Fibroblast of skin of right quadriceps (primary cell): ENCODE measurements around the gene TAGLN.

Experiments used
- DNase-seq: peaks from one replicate; pipeline ENCODE4 v3.0.0-alpha.2; 2013

The TAGLN gene

DNA sequence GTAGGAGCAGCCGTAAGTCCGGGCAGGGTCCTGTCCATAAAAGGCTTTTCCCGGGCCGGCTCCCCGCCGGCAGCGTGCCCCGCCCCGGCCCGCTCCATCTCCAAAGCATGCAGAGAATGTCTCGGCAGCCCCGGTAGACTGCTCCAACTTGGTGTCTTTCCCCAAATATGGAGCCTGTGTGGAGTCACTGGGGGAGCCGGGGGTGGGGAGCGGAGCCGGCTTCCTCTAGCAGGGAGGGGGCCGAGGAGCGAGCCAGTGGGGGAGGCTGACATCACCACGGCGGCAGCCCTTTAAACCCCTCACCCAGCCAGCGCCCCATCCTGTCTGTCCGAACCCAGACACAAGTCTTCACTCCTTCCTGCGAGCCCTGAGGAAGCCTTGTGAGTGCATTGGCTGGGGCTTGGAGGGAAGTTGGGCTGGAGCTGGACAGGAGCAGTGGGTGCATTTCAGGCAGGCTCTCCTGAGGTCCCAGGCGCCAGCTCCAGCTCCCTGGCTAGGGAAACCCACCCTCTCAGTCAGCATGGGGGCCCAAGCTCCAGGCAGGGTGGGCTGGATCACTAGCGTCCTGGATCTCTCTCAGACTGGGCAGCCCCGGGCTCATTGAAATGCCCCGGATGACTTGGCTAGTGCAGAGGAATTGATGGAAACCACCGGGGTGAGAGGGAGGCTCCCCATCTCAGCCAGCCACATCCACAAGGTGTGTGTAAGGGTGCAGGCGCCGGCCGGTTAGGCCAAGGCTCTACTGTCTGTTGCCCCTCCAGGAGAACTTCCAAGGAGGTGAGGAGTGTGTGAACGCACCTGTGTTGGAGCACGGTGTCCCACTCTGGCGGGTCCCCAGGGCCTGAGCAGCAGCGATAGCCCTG is at the start of gene TAGLN:
Gene TAGLN, plus strand, starts transcription at position 318 of the 863 bp plus-strand sequence. CDS start 3,644 bp downstream, outside the sequence.
- peak; percentile 99 for DNase-seq

DNA sequence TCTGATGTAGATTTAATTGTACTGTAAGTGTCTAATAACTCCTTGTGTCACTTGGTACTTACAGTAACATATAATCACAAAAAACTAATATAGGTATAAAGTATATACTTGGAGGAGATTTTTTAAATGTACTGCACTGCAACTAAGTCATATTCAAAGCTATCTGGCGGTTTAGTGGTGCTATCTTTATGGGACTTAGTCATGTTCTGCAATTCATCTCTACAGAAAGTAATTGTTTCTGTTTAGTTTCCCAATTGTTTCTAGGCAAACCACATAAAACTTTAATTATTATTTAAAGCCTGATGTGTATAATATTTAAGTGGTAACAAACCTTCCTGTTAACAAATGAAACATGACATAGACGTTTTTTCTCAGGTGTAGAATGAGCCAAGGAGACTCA is 47.1 kb upstream of the TAGLN start:
- DNase-seq = no peak

DNA sequence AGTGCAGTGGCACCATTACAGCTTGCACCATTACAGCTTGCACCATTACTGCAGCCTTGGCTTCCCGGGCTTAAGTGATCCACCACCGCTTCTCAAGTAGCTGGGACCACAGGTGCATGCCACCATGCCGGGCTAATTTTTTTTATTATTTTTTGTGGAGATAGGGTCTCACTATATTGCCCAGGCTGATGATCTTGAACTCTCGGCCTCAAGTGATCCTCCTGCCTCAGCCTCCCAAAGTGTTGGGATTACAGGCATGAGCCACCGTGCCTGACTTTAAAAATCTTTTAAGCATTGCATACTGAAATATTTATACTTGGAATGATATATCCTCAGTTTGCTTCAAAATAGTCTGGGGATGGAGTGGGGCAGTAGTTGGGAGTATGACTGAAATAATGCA is 44.7 kb upstream of the TAGLN start:
- no peak for DNase-seq

DNA sequence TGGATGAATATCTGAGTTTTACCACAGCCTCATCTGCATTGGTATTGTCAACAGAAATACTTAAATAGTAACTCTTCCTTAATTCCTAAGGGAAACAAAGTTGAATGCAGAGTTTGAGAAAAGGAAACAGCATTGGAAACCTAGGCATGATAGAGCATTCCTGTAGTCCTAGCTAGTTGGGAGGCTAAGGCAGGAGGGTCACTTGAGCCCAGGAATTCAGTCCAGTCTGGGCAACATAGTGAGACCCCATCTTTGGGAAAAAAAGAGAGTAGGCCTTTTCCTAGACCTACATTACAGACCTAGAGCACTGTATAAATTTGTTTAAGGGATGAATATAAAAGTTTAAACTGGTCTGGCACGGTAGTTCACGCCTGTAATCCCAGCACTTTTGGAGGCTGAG is 41.7 kb upstream of the TAGLN start:
- no peak for DNase-seq

DNA sequence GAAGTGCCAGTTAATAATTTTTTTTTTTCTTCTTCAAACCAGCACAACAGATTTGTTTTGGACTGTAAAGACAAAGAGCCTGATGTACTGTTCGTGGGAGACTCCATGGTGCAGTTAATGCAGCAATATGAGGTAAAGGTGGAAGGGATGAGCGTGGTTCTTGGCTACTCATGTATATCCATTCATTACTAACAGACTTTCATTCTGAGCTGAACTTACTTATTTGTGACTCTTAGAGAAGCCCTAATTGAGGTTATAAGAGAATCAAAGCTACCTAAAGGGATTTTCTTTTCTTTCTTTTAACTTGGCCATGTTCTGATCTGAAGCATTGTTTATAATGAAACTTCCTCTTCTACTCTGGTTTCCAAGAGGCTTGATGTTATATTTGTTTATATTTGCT is 39.3 kb upstream of the TAGLN start:
- DNase-seq = no peak

DNA sequence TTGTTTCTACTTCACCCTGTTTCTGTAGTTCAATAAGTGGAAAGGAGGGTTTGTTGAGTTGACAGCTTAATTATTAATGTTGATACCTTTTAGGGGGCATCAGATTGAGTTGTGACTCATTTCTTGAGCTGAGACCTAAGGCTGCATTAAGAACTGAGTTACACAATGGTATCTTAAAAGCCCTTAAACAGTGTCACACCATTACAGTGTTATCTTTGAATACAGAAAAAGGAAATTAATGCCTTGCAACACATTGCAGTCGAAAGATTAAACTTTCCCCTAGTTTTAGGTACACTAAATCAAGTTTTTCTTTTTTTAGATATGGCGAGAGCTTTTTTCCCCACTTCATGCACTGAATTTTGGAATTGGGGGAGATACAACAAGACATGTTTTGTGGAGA is 38.3 kb upstream of the TAGLN start:
- DNase-seq = no peak

DNA sequence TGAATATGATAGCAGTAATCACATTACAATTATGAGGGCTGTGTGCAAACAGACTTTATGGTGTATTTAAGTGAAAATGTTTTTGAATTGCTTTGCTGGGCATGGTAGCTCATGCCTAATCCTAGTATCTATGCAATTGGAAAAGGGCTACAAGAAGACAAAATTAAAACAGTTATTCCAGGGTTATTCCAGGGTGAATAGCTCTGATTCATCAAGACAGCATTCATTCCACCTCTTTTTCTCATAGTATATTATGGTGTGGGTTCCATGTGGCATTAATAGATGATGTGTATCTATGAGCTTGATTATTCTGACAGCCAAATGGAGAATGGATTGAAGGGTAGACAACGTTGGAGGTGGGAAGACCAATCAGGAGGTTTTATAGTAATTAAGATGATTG is 32.7 kb upstream of the TAGLN start:
- no peak for DNase-seq

DNA sequence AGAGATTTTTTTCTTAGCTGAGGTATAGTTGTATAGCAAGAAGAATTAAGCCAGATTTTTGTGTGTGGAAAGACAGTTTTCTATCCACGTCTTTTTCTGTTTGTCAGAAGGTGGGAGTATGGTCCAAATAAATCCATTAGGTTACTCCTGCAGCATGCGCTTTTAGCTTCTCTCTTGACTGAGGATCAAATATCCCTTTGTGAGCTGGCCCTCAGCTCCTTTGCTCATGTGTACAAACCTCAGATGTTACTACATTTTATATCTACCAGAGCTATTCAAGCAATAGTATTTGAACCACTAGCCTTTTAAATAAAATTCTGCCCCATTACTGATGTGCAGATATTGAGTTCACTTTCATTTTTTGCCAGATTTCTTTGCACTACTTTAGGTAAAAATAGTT is 29.4 kb upstream of the TAGLN start:
- no peak for DNase-seq

DNA sequence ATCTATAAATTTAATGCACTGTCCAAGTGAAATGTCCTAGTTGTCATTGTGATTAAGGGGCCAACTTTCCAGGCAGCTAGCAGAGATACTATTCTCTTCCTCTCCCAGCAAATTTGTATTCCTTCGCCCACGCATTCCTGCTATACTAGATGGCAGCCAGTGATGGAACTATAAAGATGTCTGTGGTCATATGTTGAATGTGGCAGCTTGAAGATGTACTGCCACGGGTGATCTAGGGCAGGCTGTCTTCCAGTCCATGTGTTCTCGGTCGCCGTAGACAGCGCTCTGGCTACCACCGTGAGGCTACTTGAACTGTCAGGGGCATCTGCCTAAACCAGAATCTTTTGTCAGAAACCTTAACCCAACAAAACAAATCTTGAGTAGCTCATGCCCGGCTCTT is 29.0 kb upstream of the TAGLN start:
- no peak for DNase-seq

DNA sequence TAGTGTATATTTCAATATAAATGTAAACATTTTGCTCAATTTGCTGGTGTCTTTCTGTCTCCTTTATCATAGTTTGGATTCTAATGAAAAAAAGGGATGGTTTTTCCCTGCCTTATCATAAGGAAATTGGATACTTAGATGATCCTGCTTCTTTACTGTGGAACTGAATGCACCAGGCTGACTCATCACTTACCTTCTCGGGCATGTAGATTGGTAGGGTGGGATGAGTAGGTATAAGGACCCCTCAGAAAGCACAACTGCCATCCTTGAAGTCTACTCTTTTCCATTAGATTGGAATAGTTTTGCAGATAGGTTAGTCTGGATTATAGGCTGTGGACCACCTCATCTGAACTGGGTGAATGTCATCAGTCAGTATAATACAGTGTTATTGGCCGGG is 28.2 kb upstream of the TAGLN start:
- DNase-seq = no peak

DNA sequence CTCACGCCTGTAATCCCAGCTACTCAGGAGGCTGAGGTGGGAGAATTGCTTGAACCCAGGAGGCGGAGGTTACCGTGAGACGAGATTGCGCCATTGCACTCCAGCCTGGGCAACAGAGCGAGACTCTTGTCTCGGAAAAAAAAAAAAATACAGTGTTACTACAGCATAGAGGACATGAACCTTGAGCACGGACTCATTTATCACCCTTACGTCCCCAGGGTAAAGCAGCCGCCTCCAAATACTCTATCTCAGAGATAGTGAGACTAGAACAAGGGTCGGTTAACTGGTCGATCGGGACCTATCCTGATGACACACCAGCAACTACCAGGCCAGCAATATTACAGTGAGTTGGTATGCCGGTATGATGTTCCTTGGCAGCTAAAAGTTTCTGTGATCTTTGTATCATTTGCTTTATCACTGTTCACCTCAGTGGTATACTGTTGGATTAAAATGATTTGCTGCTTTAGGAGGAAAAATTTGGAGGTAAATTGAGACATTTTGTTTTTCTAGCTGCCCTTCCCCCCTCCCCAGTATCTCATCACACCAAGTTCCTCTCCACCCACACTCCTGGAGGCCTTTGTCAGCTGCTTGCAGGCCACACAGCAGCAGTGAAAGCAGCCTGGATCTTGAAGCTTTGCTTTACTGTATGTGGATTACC is 27.6 kb upstream of the TAGLN start:
- DNase-seq = no peak

DNA sequence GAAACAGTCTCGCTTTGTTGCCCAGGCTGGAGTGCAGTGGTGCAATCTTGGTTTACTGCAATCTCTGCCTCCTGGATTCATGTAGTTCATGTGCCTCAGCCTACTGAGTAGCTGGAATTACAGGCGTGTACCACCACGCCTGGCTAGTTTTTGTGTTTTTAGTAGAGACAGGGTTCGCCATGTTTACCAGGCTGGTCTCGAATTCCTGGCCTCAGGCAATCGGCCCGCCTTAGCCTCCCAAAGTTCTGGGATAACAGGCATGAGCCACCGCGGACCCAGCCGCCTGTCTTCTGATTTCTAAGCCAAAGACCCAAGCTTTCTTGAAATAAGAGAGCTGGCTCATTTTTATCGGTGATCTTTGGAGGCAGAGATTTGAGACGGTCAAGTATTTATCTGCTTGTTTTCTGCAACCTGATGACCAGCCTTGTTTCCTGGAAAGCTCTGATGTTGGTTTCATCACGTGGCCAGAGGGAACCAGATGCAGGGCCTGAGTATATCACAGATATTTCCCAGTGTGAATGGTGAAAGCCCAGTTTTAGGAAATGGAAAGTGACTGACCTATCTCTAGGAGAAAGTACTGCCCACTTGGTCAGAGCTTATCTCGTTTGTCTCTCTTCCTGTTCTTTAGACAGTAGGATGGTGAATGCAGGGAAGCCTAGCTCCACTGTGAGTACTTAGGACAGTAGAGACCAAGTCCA is 26.3 kb upstream of the TAGLN start:
- DNase-seq = no peak

DNA sequence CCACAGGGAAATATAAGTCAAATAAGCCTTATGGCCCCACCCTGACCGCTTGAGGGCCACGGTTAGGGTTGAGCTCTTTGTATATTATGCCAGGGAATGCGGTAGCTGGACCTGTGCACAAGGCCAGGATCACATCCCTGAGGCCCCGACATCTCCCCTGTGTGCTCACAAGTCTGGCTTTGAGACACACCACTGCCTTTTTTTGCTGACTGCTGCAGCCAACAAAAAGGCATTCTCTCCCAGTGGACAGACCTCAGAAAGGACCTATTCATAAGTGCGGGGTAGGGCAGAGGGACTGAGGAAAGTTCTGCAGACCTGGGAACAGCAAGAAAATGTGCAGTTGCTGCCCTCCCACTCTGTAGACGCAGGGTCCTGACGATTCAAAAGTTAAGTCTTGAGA is 24.1 kb upstream of the TAGLN start:
- DNase-seq = no peak

DNA sequence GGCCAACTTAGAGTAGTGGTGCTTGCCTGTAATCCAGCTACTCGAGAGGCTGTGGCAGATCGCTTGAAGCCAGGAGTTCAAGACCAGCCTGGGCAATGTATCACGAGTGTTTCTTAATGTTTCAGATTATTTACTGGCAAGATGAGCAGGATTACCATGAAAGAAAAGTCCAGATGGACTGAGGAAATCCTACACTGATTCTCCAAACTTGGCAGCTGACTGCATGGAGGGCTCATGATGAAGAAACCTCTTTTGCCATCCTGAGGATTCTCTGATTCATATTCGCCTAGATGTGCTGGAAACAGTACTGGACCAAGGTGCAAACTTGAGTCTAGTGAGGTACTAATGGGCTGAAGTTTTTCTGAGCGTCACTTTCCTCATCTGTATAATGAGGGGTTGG is 23.4 kb upstream of the TAGLN start:
- DNase-seq = no peak

DNA sequence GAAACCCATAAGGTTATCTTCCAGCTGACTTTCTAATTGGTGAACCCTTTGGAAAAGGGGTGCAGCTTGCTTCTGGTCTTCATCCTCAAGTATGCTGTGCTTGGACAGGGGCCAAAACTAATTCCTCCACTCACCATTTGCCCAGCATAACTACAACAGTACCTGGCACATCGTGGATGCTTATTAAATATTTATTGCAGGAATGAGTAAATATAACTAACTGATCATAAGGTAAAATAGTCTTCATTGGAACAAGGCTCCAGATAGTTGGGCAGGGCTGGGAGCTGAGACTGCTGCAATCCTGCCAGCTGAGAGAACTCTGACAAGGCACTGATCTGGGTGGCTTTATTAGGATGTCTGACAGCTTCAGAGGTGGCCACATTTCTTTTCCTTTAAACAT is 23.0 kb upstream of the TAGLN start:
- no peak for DNase-seq

DNA sequence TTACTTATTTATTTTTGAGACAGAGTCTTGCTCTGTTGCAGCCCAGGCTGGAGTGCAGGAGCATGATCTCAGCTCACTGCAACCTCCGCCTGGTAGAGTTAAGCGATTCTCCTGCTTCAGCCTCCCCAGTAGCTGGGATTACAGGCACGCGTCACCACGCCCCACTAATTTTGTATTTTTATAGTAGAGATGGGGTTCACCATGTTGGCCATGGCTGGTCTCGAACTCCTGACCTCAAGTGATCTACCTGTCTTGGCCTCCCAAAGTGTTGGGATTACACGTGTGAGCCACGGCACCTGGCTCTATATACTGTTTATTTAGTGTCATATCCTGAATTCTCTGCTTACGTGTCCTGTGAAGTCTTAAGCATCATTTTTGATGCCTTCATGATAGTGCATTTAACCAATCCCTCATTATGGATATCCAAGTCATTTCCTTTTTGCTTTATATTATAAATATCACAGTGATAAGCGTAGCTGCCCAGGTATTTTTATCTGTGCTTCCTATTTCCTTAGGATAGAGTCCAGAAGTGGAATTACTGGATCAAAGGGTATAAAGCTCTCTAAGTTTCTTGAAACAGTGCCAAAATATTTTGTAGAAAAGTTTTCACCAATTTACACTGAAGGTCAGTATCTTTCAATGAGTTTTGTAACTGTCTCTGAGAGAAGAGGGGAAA is 21.5 kb upstream of the TAGLN start:
- no peak for DNase-seq

DNA sequence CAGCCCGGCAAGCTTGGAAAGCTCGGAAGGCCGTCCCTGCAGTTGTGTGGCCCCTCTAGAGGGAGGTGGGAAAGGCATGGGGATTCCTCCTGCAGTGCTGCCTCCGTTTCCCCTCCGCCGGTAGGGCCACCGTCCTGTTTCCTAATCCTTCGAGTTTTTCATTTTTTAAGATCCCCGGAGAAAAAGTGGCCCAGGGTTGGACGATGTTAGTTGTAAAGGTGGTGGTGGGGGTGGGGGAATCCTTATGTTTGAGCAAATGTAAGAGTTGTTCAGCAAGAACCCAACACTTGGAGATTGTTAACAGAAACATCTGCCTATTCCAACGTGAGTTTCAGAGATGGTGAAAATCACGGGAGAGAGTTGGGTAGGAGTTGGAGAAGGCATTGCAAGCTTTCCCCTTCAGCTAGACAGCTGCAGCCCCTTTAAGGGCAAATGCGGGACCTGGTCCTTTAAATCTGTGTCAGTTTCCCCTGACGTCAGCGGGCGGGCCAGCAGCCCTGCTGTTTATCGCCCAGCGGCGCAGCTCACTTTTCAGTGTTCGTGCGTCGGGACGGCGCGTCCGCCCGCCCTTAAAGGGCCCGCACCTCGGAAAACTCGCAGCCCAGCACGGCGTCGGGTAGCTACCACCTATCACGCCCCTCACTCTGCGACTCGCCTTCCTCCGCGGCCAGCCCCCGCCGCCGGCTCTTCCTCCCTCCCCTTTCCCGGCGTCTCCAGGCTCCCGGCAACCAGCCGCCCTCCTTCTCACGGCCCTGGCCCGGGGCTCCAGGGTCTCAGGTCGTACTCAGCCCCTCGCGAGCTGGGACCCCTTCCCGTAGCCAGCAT is 20.7 kb upstream of the TAGLN start, which contains the start of gene SIDT2:
Gene SIDT2, plus strand, starts transcription at position 534 of the 825 bp plus-strand sequence. CDS start 521 bp downstream, outside the sequence.
- DNase-seq = peak; percentile 93

DNA sequence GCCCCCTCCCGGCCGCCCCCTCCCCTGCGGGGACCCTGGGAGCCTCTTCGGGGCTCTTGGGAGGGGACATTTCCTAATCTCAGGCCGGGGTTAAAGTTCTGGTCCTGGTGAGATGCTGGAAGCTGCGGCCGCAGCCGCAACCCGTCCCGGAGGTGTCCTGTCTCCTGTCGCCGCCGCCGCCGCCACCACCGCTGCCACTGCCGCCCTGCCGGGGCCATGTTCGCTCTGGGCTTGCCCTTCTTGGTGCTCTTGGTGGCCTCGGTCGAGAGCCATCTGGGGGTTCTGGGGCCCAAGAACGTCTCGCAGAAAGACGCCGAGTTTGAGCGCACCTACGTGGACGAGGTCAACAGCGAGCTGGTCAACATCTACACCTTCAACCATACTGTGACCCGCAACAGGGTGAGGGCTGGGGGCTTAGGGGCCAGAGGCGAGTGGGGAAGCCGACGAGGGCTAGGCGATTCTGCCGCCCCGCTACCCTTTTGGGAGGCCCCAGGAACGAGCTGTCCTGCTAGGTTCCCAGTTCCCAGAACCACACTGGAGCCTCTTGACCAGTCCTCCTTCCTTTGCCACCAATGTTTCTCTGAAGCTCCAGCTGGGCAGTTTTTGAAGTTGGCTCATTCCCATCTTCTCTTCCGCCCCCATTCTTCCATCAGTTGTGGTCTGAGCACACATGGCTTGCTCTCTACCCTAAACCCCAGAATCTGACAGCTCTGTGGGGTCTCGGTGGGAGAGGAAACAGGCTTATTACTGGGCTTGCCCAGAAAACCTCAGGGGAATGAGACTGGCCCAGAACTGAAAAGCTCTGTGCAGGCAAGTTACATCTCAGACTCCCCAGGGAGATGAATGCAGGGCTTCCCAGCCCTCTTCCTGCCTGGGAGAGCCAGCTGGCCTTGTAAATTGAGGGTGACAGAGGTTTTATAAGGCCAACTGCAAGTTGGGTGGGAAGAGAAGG is 19.8 kb upstream of the TAGLN start:
- DNase-seq = peak; percentile 30

DNA sequence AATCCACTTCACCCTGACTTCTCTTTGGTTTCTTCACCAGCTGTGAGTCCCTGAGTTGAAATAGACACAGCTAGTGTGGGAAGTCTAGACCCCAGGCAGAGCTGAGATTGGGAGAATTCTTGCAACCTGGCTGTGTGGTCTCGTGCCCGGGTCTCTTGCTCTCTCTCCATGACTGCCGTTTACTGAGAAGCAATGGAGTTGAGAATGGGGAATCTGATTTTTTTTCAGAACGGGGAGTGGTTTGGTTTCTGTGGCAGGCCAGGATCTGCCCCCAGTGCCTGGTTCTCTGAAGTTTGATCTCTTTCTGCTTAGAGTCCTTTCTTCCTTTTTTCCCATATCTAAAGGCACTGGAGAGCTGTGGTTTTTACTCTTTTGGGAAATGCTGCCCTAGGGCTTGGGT is 19.1 kb upstream of the TAGLN start:
- no peak for DNase-seq

DNA sequence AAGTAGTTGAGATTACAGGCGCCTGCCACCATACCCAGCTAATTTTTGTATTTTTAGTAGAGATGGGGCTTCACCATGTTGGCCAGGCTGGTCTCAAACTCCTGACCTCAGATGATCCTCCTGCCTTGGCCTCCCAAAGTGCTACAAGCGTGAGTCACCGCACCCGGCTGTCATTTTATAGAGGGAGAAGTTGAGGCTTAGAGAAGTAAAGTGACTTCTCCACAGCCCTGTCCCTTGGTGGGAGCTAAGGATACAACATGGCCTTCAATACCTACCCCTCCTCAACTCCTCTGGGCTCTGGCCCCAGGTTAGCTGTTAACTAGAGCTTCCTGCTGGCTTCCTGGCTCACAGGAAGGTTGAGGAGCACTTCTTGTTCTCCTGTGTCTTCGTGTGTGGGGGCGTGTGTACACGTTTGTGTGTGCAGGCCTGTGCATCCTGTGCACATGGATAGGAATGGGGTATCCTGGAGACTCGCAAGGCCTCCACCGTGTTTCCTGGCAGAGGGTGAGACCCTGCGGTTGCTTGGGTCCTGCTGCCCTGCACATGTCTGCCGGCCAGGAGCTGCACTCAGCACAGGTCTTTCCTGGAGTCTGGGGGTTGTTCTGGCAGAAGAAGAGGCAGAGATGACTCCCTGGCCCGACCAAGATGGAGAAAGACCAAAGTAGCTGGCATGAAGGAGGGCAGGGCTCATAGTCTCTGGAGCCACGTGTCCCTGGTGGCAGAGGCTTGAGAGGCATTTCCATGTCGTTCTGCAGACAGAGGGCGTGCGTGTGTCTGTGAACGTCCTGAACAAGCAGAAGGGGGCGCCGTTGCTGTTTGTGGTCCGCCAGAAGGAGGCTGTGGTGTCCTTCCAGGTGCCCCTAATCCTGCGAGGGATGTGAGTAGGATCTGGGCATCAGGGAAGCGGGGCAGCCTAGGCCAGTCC is 18.2 kb upstream of the TAGLN start:
- peak; percentile 67 for DNase-seq
